IMR-90 (cell line): ENCODE measurements around the gene DBT. TPM values are rescaled to one million over a fixed set of nuclear protein-coding genes. Genes with fewer than 3 reads are reported as not detected.

Experiments
- ATAC-seq: fragments of 200-7000 bp; cut with Tn5 transposase; 2 replicates; pipeline ENCODE4 v1.9.1; 2020; ENCODE audit warnings: low read depth, mild to moderate bottlenecking, moderate library complexity
- BruUV-seq: library from RNA; stranded (reverse); fragments of 400-500 nt; replicated peaks from 2 replicates; lab custom pipeline; 2021; lab: Mats Ljungman, UMichigan
- CTCF ChIA-PET: fragments of 300-600 bp; formaldehyde crosslinking; extraction: SDS; loops from one replicate; lab custom pipeline; 2021; ENCODE audit warnings: antibody characterized with exemption; lab: Yijun Ruan, JAX
- POLR2A ChIA-PET: fragments of 300-600 bp; sonication (Branson Sonifier 250); formaldehyde crosslinking; loops from one replicate; lab custom pipeline; 2022; ENCODE audit warnings: antibody characterized with exemption; ENCODE audit not compliant: unreplicated experiment; lab: Charles Lee
- DNase-seq: peaks from one replicate; pipeline ENCODE4 v3.0.0; 2013
- H2AFZ ChIP-seq: replicated peaks from 2 replicates; pipeline ENCODE3; 2013; ENCODE audit warnings: low read length, mild to moderate bottlenecking; ENCODE audit not compliant: poor library complexity
- H2AK5ac ChIP-seq: 2 replicates; pipeline ENCODE4 v1.6.1; 2013; ENCODE audit warnings: low read depth, low read length, inconsistent platforms
- H2AK9ac ChIP-seq: replicated peaks from 2 replicates; pipeline ENCODE3; 2013; ENCODE audit warnings: mild to moderate bottlenecking, low read depth, low read length, moderate library complexity; ENCODE audit not compliant: poor library complexity
- H2BK120ac ChIP-seq: 2 replicates; pipeline ENCODE4 v1.6.1; 2013; ENCODE audit warnings: low read depth, low read length, inconsistent platforms
- H2BK15ac ChIP-seq: 3 replicates; pipeline ENCODE4 v1.6.1; 2013; ENCODE audit warnings: low read depth, low read length, inconsistent platforms
- H2BK20ac ChIP-seq: 2 replicates; pipeline ENCODE4 v1.6.1; 2013; ENCODE audit warnings: low read depth, mild to moderate bottlenecking, inconsistent platforms, low read length, moderate library complexity
- H2BK5ac ChIP-seq: 2 replicates; pipeline ENCODE4 v1.6.1; 2013; ENCODE audit warnings: mild to moderate bottlenecking, low read depth, low read length, inconsistent platforms; ENCODE audit not compliant: poor library complexity, severe bottlenecking
- H3K14ac ChIP-seq: replicated peaks from 2 replicates; pipeline ENCODE4 v1.6.1; 2013; ENCODE audit warnings: low read depth, low read length, inconsistent platforms
- H3K18ac ChIP-seq: 2 replicates; pipeline ENCODE4 v1.6.1; 2013; ENCODE audit warnings: low read depth, low read length, control low read depth
- H3K23ac ChIP-seq: 2 replicates; pipeline ENCODE4 v1.6.1; 2013; ENCODE audit warnings: low read depth, low read length, inconsistent platforms
- H3K27ac ChIP-seq: 2 replicates; pipeline ENCODE4 v1.5.1; 2013; ENCODE audit warnings: mild to moderate bottlenecking, control low read depth, low read length; ENCODE audit not compliant: insufficient read depth
- H3K27me3 ChIP-seq: 2 replicates; pipeline ENCODE4 v1.6.1; 2013; ENCODE audit warnings: low read length; ENCODE audit not compliant: control insufficient read depth, insufficient read depth
- H3K36me3 ChIP-seq: 2 replicates; pipeline ENCODE4 v1.6.1; 2013; ENCODE audit warnings: low read length, mixed read lengths; ENCODE audit not compliant: control insufficient read depth, insufficient read depth
- H3K4ac ChIP-seq: 2 replicates; pipeline ENCODE4 v1.6.1; 2013; ENCODE audit warnings: low read depth, low read length, inconsistent platforms
- H3K4me1 ChIP-seq: 2 replicates; pipeline ENCODE4 v1.6.1; 2013; ENCODE audit warnings: low read length, mixed read lengths; ENCODE audit not compliant: control insufficient read depth, insufficient read depth
- H3K4me2 ChIP-seq: 2 replicates; pipeline ENCODE4 v1.6.1; 2013; ENCODE audit warnings: low read depth, mild to moderate bottlenecking, control low read depth, low read length, moderate library complexity
- H3K4me3 ChIP-seq: 2 replicates; pipeline ENCODE4 v1.5.1; 2013; ENCODE audit warnings: low read depth, mild to moderate bottlenecking, control low read depth, low read length, moderate library complexity; ENCODE audit not compliant: insufficient read depth
- H3K56ac ChIP-seq: 2 replicates; pipeline ENCODE4 v1.6.1; 2013; ENCODE audit warnings: low read length, inconsistent platforms; ENCODE audit not compliant: insufficient read depth; ENCODE audit errors: extremely low read depth
- H3K79me1 ChIP-seq, 2 experiments: 2 replicates each; pipeline ENCODE4 v1.6.1; 2013; ENCODE audit warnings: low read length in 2 of 2, inconsistent platforms in 1 of 2, low read depth in 1 of 2
- H3K9ac ChIP-seq: 2 replicates; pipeline ENCODE4 v1.6.1; 2013; ENCODE audit warnings: low read depth, low read length, control low read depth
- H3K9me1 ChIP-seq: 2 replicates; pipeline ENCODE4 v1.6.1; 2013; ENCODE audit warnings: low read length, inconsistent platforms; ENCODE audit not compliant: insufficient read depth
- H3K9me3 ChIP-seq: 2 replicates; pipeline ENCODE4 v1.6.1; 2013; ENCODE audit warnings: low read length; ENCODE audit not compliant: control insufficient read depth, insufficient read depth
- H4K20me1 ChIP-seq: 2 replicates; pipeline ENCODE4 v1.6.1; 2013; ENCODE audit warnings: low read length, inconsistent platforms; ENCODE audit not compliant: insufficient read depth
- H4K5ac ChIP-seq: 2 replicates; pipeline ENCODE4 v1.6.1; 2013; ENCODE audit warnings: mild to moderate bottlenecking, low read depth, low read length, control low read depth
- H4K8ac ChIP-seq, 2 experiments: 2 replicates each; pipeline ENCODE4 v1.6.1; 2013; ENCODE audit warnings: low read depth in 2 of 2, low read length in 2 of 2, control low read depth in 1 of 2, inconsistent platforms in 1 of 2
- H4K91ac ChIP-seq: 2 replicates; pipeline ENCODE4 v1.6.1; 2013; ENCODE audit warnings: low read depth, low read length, inconsistent platforms; ENCODE audit not compliant: insufficient read depth
- FOS ChIP-seq: fragments of 150-350 bp; IDR thresholded peaks from 2 replicates; pipeline ENCODE4 v1.6.1; 2016; ENCODE audit warnings: low read depth, low read length
- MAFK ChIP-seq: IDR thresholded peaks from 2 replicates; pipeline ENCODE4 v1.6.1; 2012; ENCODE audit warnings: low read depth, low read length, improper control_type of control experiment
- MXI1 ChIP-seq: IDR thresholded peaks from 2 replicates; pipeline ENCODE4 v1.6.1; 2012; ENCODE audit warnings: low read depth, mild to moderate bottlenecking, low read length, moderate library complexity, borderline replicate concordance
- POLR2A ChIP-seq: IDR thresholded peaks from 2 replicates; pipeline ENCODE4 v1.6.1; 2012; ENCODE audit warnings: mild to moderate bottlenecking, low read depth, low read length
- RCOR1 ChIP-seq: IDR thresholded peaks from 2 replicates; pipeline ENCODE4 v1.6.1; 2012; ENCODE audit warnings: mild to moderate bottlenecking, low read length, improper control_type of control experiment; ENCODE audit not compliant: insufficient replicate concordance
- RFX5 ChIP-seq: IDR thresholded peaks from 2 replicates; pipeline ENCODE4 v1.8.0; 2012; ENCODE audit warnings: low read depth, mild to moderate bottlenecking, low read length, moderate library complexity
- SMC3 ChIP-seq: fragments of 150-350 bp; IDR thresholded peaks from 2 replicates; pipeline ENCODE4 v1.6.1; 2016; ENCODE audit warnings: low read depth, mild to moderate bottlenecking, antibody characterized with exemption, low read length, moderate library complexity
- dilution Hi-C: fragments of 300-500 bp; cut with HindIII; formaldehyde crosslinking; loops from one replicate; pipeline ENCODE4 v1.14.3; 2018; ENCODE audit warnings: low sequenced_read_pairs; ENCODE audit not compliant: unreplicated experiment
- in situ Hi-C: fragments of 300-500 bp; cut with MboI; formaldehyde crosslinking; loops from 3 replicates; pipeline ENCODE4 v1.14.3; 2019; ENCODE audit warnings: low sequenced_read_pairs, inconsistent platforms, mixed read lengths
- intact Hi-C: fragments of 100-400 bp; cut with micrococcal nuclease; formaldehyde crosslinking; loops from 2 replicates; pipeline ENCODE4 v1.10.0; 2022
- polyA plus RNA-seq, 3 experiments: library from polyadenylated mRNA; depleted of rRNA; stranded (reverse); fragments of >200 nt; gene quantifications; 2 replicates each; pipeline ENCODE4 v1.2.3, GENCODE V29; 2012; ENCODE audit warnings: low replicate concordance in 1 of 3
- total RNA-seq: library from RNA; depleted of rRNA; stranded (reverse); fragments of >200 nt; gene quantifications from 2 replicates; pipeline ENCODE4 v1.2.3, GENCODE V29; 2012
- TF ChIP-seq, protein P1 (sequence below): fragments of 150-350 bp; IDR thresholded peaks from 2 replicates; pipeline ENCODE4 v1.6.1; 2017; ENCODE audit warnings: mild to moderate bottlenecking, antibody characterized with exemption, low read length, low read depth

Gene DBT
- total and polyA plus RNA-seq, 2 of the 4 experiments (the other 2 are of a cell fraction): 3.4 to 3.8 TPM

DNA sequence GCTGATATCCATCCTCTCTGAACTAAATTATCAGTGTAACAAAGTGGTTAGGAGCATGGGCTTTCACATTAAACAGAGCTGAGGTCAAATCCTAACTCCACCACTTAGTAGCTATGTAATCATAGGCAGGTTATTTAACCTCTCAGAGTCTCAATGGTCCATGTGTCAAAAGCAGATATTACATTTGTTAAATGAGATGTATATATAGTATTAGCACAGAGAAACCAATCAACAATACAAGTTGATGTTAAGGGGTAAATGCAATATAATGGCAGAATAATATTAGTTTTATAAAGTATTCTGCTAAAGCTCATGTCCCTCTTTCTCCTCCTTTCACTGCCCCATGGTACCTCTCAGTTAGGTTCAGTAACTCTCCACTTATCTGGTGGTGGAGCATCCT lies 27.2 kb downstream of the DBT start:
- no peak overlapping the region for H4K91ac ChIP-seq
- dilution Hi-C loops: no loop called here
- H2BK15ac ChIP-seq: no peak overlapping the region
- no peak overlapping the region for H2BK120ac ChIP-seq
- no peak overlapping the region for H3K56ac ChIP-seq
- H3K18ac ChIP-seq: no peak overlapping the region
- H4K5ac ChIP-seq: no peak overlapping the region
- H3K79me1 ChIP-seq: no peaks in the 10 kb centered on the region
- no peaks in the 10 kb centered on the region for H3K9me3 ChIP-seq
- TF ChIP-seq SMC3 (no peak), RFX5 (no peak), MAFK (no peak), POLR2A (no peak), RCOR1 (no peak), MXI1 (no peak), FOS (no peak)
- TF ChIP-seq, protein P1, sequence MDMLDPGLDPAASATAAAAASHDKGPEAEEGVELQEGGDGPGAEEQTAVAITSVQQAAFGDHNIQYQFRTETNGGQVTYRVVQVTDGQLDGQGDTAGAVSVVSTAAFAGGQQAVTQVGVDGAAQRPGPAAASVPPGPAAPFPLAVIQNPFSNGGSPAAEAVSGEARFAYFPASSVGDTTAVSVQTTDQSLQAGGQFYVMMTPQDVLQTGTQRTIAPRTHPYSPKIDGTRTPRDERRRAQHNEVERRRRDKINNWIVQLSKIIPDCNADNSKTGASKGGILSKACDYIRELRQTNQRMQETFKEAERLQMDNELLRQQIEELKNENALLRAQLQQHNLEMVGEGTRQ: no peak
- no peaks in the 10 kb centered on the region for H4K20me1 ChIP-seq
- no peak overlapping the region for H2AK9ac ChIP-seq
- H2AFZ ChIP-seq: no peak overlapping the region
- in situ Hi-C loops: no loop called here
- H3K27ac ChIP-seq: no peak overlapping the region
- H2BK5ac ChIP-seq: no peak overlapping the region
- ChIA-PET POLR2A (no interaction called here), CTCF (interaction anchor here (1.0 kb wide), 1 partner anchor 14 kb away, joined by 3 read pairs; no protein-coding TSS in a partner anchor)
- H2AK5ac ChIP-seq: no peak overlapping the region
- no peaks in the 10 kb centered on the region for H3K27me3 ChIP-seq
- intact Hi-C loops: loop anchor here (10.0 kb wide), 1 partner anchor 52 kb away; no protein-coding TSS in a partner anchor
- no peaks in the 10 kb centered on the region for H3K9me1 ChIP-seq
- no peak overlapping the region for H3K14ac ChIP-seq
- no peak overlapping the region for H3K9ac ChIP-seq
- H3K36me3 ChIP-seq: peaks cover 13% of the 10 kb centered on the region
- no peak for ATAC-seq
- H2BK20ac ChIP-seq: no peak overlapping the region
- no TSS peak for BruUV-seq
- no peak overlapping the region for H3K23ac ChIP-seq
- no peak overlapping the region for H3K4ac ChIP-seq
- no peak for DNase-seq
- H3K4me2 ChIP-seq: no peak overlapping the region
- no peak overlapping the region for H3K4me3 ChIP-seq
- H4K8ac ChIP-seq: no peak overlapping the region
- H3K4me1 ChIP-seq: no peaks in the 10 kb centered on the region
